ENCODE data around the gene RAB11B.
"Not testable (repeated sequence)": the region's sequence is repeated elsewhere in the genome, so short reads cannot be mapped to it uniquely, and the experiment has no call there.

Gene RAB11B

DNA sequence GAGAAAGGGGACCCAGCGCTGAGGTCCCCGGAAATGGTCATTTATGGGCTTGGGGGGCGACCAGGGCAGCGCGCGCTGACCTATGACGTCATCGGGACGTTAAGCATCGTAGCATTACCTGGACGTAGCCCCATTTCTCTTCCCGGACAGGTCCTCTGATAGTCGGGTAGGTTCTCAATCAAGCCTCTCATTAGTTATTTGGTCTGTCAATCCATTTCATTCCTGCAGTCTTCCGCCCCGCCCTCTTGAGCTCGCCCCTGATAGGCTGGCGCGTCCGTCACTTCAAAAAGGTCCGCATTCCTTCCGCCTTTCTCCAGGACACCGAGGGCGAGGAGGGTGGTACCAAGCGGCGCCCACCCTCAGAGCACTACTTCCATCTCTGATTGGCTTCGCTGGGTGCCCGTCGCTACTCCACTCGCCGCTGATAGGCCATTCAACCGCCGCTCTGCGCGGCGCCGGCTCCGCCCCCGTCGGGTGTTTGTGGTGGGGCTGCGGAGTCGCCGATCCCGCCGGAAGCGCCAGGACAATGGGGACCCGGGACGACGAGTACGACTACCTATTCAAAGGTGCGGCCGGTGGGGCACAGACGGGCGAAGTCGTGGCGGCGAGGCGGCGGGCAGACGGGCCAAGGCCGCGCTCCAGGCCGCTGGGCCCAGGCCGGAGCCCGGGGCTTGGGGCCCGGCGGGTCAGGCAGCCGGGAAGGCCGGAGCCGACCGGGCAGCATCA, at the start of gene RAB11B:
RAB11B (plus strand) TSS at position 470 of the 726 bp plus-strand sequence; CDS start at position 527, 57 bp downstream.
- peak; percentile 100 for DNase-seq

DNA sequence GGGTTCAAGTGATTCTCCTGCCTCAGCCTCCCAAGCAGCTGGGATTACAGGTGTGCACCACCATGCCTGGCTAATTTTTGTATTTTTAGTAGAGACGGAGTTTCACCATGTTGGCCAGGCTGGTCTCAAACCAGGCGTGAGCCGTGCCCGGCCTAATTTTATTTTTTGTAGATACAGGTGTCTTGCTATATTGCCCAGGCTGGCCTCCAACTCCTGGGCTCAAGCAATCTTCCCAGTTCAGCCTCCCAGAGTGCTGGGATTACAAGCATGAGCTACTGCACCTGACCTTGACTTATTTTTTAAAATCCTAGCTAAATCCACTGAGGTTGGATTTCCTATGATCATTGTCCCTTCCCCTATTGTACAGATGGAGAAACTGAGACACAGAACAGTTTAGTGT, 48.7 kb upstream of the RAB11B start:
- not testable (repeated sequence) for DNase-seq

DNA sequence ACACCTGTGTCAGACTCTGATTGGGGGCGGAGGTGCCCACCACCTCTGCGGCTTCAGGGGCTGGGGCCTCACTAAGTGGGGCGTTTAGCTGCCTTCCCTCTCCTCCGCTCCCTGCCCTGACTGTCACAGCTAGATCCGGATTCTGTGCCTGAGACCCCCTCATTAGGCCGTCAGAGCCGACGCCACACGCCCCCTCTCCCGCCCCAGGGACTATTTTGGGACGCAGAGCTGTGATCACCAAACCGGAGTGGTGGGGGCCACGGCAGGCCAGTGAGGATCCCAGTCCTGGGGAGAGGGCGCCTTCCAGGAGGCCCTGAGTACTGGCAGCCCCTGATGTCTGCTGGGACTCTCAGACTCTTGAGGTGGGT, 47.9 kb upstream of the RAB11B start:
- no peak for DNase-seq

DNA sequence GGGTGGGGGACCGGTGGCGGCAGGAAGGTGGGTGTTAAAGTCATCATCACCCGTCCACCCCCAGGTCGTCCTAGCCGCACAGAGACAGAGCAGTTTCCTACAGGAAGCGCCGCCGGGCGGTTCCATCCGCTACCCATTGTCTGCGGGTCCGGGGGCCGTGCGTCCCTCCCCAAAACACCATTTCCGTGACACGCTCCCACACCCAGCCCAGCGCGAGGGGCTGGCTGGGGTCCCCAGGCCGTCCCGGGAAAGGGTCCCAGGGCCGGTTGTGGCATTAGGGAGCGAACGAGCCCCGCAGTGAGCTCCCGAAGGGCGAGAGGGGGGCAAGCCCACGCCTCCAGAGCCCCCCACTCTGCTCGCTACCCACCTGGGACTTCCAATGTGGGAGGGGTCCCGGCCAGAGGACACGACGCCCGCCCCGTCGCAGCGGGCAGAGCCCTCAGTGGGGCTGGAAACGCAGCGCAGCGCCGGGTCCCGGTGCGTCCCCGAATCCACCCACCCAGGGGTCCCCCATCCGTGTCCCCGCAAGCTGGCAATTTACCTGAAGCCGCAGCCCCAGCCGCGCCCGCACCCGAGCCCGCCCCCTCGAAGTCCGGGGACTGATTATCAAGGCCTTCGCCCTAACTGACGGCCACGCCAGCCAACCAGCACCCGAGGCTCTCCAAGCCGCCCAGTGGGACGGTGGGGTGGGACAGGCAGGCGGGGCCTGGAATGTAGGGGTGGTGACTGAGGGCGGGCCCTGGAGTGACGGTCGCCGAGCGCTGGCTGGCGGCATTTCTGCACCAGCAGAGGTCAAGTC, 47.3 kb upstream of the RAB11B start, which contains the start of gene KANK3:
KANK3 (minus strand) TSS at position 579 of the 799 bp plus-strand sequence. CDS start 5,434 bp downstream, outside the sequence.
- DNase-seq: peak; percentile 90

DNA sequence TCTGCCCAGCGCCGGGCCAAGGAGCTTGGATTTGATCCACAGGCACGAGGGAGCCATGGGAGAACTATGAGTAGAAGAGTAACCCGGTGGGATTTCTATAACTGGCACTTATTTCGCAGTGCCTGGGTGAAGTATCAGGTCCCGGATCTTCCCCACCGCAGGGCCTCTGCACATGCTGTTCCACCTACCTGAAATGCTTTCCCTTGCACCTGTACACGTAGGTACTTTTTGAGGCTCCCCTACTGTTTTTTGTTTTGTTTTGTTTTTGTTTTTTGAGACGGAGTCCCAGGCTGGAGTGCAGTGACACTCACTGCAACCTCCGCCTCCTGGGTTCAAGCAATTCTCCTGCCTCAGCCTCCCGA, 46.7 kb upstream of the RAB11B start:
- DNase-seq: no peak

DNA sequence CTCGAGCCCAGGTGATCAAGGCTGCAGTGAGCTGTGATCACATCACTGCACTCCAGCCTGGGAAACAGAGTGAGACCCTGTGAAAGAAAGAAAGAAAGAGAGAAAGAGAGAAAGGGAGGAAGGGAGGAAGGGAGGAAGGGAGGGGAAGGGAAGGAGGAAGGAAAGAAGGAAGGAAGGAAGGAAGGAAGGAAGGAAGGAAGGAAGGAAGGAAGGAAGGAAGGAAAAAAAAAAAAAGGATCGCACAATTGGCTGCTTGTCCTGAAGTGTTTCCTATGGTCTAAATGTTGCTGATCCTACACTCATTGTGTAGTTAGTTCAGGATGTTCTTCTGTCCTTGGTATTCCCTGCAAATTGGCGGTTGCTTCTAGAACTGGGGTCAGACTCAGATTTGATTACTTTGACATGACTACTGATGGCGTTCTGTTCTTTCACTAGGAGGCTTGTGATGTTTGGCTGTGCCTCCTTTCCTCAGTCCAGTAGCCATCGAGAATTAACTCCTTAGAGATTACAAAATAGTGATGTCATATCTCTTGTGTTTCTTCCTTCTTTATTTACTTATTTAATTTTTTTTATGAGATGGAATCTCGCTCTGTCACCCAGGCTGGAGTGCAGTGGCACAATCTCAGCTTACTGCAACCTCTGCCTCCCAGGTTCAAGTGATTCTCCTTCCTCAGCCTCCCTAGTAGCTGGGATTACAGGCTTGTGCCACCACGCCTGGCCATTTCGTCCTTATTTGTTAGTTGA, 40.4 kb upstream of the RAB11B start:
- DNase-seq: not testable (repeated sequence)

DNA sequence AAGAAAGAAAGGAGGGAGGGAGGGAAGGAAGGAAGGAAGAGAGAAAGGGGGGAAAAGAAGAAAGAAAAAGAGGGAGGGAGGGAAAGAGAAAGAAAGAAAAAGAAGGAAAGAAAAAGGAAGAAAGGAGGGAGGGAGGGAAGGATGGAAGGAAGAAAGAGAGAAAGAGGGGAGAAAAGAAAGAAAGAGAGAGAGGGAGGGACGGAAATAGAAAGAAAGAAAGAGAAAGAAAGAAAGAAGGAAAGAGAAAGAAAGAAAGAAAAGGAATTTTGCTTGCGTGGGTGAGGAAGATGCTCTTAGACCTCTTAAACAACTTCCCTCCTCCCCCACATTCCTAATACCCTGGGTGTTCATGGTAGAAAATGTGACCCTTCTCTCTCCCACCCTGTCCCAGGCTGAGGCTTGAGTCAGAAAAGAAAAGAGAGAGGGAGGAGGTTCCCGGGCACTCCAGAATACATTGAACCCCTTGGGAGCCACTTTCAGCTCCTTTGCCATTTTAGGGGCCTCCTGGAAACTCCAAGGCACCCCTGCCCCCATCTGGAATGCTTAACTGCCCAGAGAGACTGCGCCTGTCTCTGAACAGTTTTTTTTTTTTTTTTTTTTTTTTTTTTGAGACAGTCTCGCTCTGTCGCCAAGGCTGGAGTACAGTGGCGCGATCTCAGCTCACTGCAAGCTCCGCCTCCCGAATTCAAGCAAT, 37.9 kb upstream of the RAB11B start:
- DNase-seq: no peak

DNA sequence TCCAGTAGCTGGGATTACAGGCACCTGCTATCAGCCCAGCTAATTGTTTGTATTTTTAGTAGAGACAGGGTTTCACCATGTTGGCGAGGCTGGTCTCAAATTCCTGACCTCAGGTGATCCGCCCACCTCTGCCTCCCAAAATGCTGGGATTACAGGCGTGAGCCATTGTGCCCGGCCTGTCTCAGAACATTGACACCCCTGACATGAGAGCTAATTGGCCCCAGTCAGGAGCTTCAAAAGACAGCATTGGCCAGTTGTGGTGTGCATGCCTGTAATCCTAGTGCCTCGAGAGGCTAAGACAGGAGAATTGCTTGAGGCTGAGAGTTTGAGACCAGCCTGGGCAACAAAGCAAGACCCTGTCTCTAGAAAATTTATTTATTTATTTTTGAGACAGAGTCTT, 37.3 kb upstream of the RAB11B start:
- DNase-seq: not testable (repeated sequence)

DNA sequence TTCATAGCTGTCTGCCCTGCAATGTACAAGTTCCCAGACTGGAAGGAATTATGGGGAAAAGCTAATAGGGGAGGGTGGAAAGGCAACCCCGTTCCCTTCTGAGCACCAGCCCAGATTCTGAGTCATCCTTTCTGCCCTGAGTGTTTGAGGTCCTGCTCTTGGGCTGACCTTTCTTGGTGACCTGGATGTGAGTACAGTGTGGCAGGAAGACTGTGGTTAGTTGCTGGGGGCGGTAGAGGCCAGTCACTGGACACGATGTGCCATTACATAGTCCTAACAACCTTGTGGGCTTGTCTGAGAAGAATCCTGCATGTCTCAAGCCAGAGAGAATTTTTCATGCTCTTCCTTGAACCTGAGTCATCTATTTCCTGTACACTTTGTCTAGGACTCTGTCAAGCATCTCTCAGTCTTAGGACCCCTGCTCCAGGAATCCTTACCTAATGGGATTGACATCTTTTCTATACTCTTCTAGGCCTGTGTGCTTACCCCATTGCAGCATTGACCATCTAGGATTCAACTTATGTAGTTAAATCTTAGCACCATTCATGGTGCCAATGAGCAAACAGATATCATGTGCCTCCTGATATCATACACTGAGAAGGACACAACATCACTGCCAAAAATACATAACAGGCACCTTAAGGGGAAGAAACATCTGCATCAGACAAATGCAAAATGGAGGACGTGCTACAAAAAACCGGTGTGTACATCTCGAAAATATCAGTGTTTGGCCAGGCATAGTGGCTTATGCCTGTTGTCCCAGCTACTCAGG, 34.3 kb upstream of the RAB11B start:
- peak; percentile 84 for DNase-seq

DNA sequence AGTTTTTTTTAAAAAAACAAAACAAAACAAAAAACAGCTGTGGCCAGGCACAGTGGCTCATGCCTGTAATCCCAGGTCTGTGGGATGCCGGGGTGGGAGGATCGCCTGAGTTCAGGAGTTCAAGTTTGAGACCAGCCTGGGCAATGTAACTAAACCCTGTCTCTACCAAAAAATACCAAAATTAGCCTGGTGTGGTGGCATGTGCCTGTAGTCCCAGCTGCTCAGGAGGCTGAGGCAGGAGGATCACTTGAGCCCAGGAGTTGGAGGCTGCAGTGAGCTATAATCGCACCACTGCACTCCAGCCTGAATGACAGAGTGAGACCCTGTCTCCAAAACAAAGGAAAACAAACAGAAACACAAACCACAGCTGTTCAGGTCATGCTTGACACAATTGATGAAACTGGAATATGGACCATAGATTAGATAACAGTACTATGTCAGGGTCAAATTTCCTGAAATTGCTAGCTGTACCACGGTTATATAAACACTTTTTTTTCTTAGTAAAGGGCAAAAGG, 33.1 kb upstream of the RAB11B start:
- DNase-seq: no peak

DNA sequence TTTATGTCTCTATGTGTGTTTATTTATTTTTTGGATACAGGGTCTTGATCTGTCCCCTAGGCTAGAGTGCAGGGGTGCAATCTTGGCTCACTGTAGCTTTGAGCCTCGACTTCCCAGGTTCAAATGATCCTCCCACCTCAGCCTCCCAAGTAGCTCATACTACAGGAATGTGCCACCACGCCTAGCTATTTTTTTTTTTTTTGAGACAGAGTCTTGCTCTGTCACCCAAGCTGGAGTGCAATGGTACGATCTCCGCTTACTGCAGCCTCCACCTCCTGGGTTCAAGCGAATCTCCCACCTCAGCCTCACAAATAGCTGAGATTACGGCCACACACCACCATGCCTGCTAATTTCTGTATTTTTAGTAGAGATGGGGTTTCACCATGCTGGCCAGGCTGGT, 31.2 kb upstream of the RAB11B start:
- no peak for DNase-seq

DNA sequence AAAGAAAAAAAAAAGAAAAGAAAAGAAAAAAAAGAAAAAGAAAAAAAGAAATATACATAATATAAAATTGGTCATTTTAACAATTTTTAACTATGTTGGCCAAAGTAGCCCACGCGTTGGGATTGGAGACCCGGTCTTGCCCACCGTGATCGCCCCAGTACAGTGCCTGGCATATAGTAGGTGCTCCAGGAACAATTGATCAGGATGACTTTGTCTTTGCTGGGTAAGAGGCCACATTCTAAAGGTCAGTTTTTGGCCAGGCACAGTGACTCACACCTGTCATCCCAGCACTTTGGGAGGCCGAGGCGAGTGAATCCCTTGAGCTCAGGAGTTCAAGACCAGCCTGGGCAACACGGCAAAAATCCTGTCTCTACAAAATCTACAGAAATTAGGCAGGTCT, 30.0 kb upstream of the RAB11B start:
- no peak for DNase-seq

DNA sequence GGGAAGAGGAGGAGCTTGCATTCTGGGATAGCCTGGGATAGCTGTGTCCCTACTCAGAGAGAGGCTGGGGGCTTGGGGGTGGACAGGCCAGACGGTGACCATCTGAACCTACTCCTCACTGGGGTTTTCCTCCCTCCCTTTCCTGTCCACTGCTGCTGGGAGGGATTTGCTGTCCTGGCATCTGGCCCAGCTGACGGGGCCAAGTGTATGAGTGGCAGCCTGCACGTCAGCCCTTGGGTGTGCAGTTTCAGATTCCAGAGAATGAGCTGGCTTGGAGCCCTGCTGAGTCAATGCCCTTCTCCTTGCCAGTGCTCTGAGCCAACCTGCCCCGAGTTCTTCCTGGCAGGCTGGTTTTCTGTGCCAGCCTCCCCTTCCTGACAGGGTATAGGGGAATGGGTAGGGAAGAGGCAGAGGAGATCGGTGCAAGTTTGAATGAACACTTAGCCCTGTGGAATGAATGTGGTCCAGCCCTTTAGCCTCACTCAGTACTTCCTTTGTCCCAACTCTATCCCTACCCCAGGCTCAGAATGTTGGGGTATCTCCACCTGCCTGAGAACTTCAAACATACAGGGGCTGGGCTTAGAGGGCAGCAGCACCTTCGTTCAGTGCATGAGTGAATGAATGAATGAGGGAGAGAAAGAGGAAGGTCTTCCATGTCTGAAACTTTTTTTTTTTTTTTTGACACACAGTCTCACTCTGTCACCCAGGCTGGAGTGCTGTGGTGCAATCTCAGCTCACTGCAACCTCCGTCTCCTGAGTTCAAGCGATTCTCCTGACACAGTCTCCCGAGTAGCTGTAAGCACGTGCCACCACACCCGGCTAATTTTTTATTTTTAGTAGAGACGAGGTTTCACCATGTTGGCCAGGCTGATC, 28.0 kb upstream of the RAB11B start:
- peak; percentile 96 for DNase-seq

DNA sequence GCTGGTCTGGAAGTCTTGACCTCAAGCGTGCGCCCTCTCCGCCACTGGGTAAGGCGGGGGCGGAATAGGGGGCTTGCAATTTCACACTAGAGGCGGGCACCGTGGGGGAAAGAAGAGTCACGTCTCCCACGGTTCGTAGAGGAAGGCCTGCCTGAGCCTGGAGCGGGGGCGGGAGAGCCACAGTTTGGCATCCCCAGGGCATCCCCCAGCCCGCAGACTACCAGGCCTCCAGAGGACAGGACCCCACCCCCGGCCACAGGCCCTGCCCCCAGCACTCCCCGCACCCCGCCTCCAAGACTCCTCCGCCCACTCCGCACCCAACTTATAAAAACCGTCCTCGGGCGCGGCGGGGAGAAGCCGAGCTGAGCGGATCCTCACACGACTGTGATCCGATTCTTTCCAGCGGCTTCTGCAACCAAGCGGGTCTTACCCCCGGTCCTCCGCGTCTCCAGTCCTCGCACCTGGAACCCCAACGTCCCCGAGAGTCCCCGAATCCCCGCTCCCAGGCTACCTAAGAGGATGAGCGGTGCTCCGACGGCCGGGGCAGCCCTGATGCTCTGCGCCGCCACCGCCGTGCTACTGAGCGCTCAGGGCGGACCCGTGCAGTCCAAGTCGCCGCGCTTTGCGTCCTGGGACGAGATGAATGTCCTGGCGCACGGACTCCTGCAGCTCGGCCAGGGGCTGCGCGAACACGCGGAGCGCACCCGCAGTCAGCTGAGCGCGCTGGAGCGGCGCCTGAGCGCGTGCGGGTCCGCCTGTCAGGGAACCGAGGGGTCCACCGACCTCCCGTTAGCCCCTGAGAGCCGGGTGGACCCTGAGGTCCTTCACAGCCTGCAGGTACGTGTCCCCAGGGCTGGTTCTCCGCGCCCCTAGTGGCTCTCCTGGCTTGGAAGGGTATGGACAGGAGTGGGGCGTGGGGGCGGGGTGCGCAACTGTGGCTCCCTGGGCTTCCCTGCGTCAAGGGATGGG, 26.1 kb upstream of the RAB11B start, which contains the start of gene ANGPTL4:
ANGPTL4 (plus strand) TSS at position 353 of the 969 bp plus-strand sequence; CDS start at position 520, 167 bp downstream.
- DNase-seq: peak; percentile 50

DNA sequence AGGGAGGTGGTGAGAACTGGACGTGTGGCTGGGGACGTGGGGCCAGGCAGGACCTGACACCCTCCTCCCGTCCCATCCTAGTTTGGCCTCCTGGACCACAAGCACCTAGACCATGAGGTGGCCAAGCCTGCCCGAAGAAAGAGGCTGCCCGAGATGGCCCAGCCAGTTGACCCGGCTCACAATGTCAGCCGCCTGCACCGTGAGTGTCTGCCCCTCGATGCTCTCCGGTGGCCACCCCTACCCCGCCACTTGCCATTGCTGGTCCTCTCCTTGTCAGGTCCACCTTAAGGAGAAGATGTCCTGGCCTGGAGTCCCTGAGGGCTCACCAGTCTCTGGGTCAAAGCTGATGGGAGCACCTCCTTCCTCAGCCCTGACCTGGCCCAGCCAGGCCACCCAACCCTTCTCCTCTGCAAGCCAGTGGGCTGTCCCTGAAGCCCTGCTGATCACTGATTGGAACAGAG, 24.0 kb upstream of the RAB11B start:
- DNase-seq: no peak

DNA sequence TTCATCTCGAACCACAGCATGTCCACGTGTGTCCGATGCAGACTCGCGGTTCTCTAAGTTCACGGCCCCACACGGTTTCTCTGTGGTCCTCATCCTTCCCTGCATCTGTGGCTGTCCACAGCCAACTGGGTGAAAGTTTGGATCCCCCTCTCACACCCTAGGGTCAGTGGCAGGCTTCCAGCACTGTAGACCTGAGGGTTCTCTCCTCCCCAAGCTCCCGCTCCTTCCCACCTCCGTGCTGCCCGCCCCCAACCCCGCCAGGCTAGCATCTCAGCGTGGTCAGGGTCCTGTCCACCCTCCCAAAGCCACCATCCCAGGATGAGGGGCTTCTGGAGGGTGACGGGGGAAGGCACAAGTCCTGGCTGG, 23.2 kb upstream of the RAB11B start:
- peak; percentile 31 for DNase-seq

DNA sequence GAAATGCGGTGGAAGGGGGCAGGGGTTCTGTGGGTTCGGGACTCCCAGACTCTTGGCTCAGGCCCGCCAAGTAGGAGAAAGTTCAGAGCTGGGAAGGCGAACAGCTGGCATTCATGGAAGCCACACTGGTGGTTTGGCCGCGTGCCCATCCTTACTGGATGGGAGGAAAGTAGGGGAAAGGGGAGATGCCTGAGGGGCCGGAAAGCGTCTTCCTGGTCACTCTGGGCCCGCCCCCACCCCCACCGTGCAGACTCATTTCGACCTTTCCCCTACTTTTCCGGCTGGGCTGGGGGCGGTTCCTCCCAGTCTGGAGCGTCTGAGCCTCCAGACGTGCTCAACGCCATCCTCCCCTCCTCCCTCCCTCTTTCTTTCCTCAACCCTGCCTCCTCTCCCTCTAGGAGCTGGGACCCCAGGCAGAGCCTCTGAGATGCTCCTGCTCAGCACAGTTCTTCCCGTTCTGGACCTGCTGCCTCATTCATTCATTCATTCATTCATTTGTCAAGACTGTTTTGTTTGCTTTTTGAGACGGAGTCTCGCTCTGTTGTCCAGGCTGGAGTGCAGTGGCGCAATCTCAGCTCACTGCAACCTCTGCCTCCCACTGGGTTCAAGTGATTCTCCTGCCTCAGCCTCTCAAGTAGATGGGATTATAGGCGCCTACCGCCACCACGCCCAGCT, 22.7 kb upstream of the RAB11B start:
- DNase-seq: peak; percentile 98

DNA sequence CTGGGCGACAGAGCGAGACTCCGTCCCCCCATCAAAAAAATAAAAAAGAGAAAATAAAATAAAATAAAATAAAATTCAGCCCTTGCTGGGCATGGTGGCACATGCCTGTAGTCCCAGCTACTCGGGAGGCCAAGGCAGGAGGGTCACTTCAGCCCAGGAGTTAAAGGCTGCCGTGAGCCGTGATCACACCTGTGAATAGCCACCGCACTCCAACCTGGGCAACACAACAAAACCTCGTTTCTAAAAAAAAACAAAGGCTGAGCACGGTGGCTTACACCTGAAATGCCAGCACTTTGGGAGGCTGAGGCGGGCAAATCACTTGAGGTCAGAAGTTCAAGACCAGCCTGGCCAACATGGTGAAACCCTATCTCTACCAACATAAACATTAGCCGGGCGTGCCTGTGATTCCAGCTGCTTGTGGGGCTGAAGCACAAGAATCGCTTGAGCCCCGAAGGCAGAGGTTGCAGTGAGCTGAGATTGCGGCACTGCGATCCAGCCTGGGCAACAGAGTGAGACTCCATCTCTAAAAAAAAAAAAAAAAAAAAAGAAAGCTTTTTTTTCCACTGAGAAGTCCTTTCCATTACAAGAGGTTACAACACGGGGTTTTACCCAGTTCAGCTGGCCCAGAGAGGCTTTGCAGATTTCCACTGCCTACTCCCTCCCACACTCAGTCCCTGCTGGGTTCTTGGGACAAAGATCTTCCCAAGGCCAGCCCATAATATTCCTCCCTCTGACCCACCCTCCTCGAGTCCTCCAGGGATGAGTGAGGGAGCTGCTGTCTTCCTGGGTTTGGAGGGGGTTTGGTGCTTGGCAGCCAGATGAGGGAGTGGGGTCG, 19.8 kb upstream of the RAB11B start:
- no peak for DNase-seq
